ENCODE measurements around the gene BUD23.
"Not testable (repeated sequence)": the region's sequence is repeated elsewhere in the genome, so short reads cannot be mapped to it uniquely, and the experiment has no call there.

The BUD23 gene

GRCh38 chr7:73717025-73717807, 33.8 kb downstream of the BUD23 start:
- in situ Hi-C loops (cut with MboI; ENCODE audit: low sequenced_read_pairs), result no loop called here

GRCh38 chr7:73717991-73718405, 34.6 kb downstream of the BUD23 start:
- in situ Hi-C loops (cut with MboI; ENCODE audit: low sequenced_read_pairs), result no loop called here

- in situ Hi-C loops (cut with MboI; ENCODE audit: low sequenced_read_pairs), result no loop called here
Observed at GRCh38 chr7:73718438-73718881, 35.1 kb downstream of the BUD23 start.

GRCh38 chr7:73718905-73719805, 35.8 kb downstream of the BUD23 start, which contains the start of gene STX1A:
Gene STX1A (minus strand): TSS chr7:73719669. CDS start chr7:73719631, 38 bp downstream.
- in situ Hi-C loops (cut with MboI; ENCODE audit: low sequenced_read_pairs), result no loop called here

GRCh38 chr7:73719806-73720169, 36.4 kb downstream of the BUD23 start:
- in situ Hi-C loops (cut with MboI; ENCODE audit: low sequenced_read_pairs), result no loop called here

GRCh38 chr7:73720443-73720842, 37.0 kb downstream of the BUD23 start:
- in situ Hi-C loops (cut with MboI; ENCODE audit: low sequenced_read_pairs), result not testable (repeated sequence)

- in situ Hi-C loops (cut with MboI; ENCODE audit: low sequenced_read_pairs), result no loop called here
Observed at GRCh38 chr7:73721377-73721817, 38.0 kb downstream of the BUD23 start.

GRCh38 chr7:73722182-73722581, 38.8 kb downstream of the BUD23 start:
- in situ Hi-C loops (cut with MboI; ENCODE audit: low sequenced_read_pairs), result not testable (repeated sequence)

- in situ Hi-C loops (cut with MboI; ENCODE audit: low sequenced_read_pairs), result no loop called here
Observed at GRCh38 chr7:73722785-73723184, 39.4 kb downstream of the BUD23 start.

GRCh38 chr7:73723813-73724212, 40.4 kb downstream of the BUD23 start:
- in situ Hi-C loops (cut with MboI; ENCODE audit: low sequenced_read_pairs), result no loop called here

GRCh38 chr7:73726083-73726466, 42.7 kb downstream of the BUD23 start:
- in situ Hi-C loops (cut with MboI; ENCODE audit: low sequenced_read_pairs), result no loop called here

- in situ Hi-C loops (cut with MboI; ENCODE audit: low sequenced_read_pairs), result no loop called here
Observed at GRCh38 chr7:73727952-73728351, 44.6 kb downstream of the BUD23 start.

- in situ Hi-C loops (cut with MboI; ENCODE audit: low sequenced_read_pairs), result no loop called here
Observed at GRCh38 chr7:73728551-73728950, 45.2 kb downstream of the BUD23 start.

- in situ Hi-C loops (cut with MboI; ENCODE audit: low sequenced_read_pairs), result no loop called here
Observed at GRCh38 chr7:73730485-73730884, 47.1 kb downstream of the BUD23 start.

- in situ Hi-C loops (cut with MboI; ENCODE audit: low sequenced_read_pairs), result no loop called here
Observed at GRCh38 chr7:73732397-73732796, 49.0 kb downstream of the BUD23 start.

- in situ Hi-C loops (cut with MboI; ENCODE audit: low sequenced_read_pairs), result no loop called here
Observed at GRCh38 chr7:73734619-73735527, 51.5 kb downstream of the BUD23 start.

GRCh38 chr7:73735528-73735905, 52.1 kb downstream of the BUD23 start:
- in situ Hi-C loops (cut with MboI; ENCODE audit: low sequenced_read_pairs), result no loop called here

GRCh38 chr7:73736885-73737284, 53.5 kb downstream of the BUD23 start:
- in situ Hi-C loops (cut with MboI; ENCODE audit: low sequenced_read_pairs), result no loop called here

GRCh38 chr7:73737491-73738219, 54.3 kb downstream of the BUD23 start:
- in situ Hi-C loops (cut with MboI; ENCODE audit: low sequenced_read_pairs), result no loop called here

GRCh38 chr7:73738220-73738611, 54.8 kb downstream of the BUD23 start:
- in situ Hi-C loops (cut with MboI; ENCODE audit: low sequenced_read_pairs), result no loop called here

All from hTERT RPE-1 (cell line).